Suprapubic skin (tissue), 4 donors: ENCODE data around the gene MR1. TPM values are rescaled to one million over a fixed set of nuclear protein-coding genes. Genes with fewer than 3 reads are reported as not detected.

ENCODE experiments used
- DNase-seq, 2 donors: peaks; one replicate each; pipeline ENCODE4 v3.0.0-alpha.2; 2019; ENCODE audit warnings: low spot score in 2 of 2
- H3K27ac ChIP-seq: fragments of 200-600 bp; sonication (generic); one replicate; pipeline ENCODE4 v1.5.1; 2019
- H3K27me3 ChIP-seq: fragments of 200-600 bp; sonication (generic); one replicate; pipeline ENCODE4 v1.5.1; 2019
- H3K36me3 ChIP-seq: fragments of 200-600 bp; sonication (generic); one replicate; pipeline ENCODE4 v1.5.1; 2019
- H3K4me1 ChIP-seq: fragments of 200-600 bp; sonication (generic); one replicate; pipeline ENCODE4 v1.5.1; 2019
- H3K4me3 ChIP-seq: fragments of 200-600 bp; sonication (generic); one replicate; pipeline ENCODE4 v1.5.1; 2019; ENCODE audit warnings: mild to moderate bottlenecking
- H3K9me3 ChIP-seq: fragments of 200-600 bp; sonication (generic); one replicate; pipeline ENCODE4 v1.5.1; 2019
- EP300 ChIP-seq: sonication (generic); formaldehyde crosslinking; IDR thresholded peaks from one replicate; pipeline ENCODE4 v1.6.1; 2017; ENCODE audit warnings: antibody characterized with exemption
- POLR2A ChIP-seq, 2 donors: fragments of 450-650 bp; IDR thresholded peaks; one replicate each; pipeline ENCODE4 v1.6.1; 2017; ENCODE audit warnings: antibody characterized with exemption in 2 of 2, mild to moderate bottlenecking in 2 of 2, moderate library complexity in 2 of 2
- POLR2AphosphoS5 ChIP-seq, 3 donors: sonication (generic); formaldehyde crosslinking; IDR thresholded peaks; one replicate each; pipeline ENCODE4 v1.6.1; 2017; ENCODE audit warnings: antibody characterized with exemption in 3 of 3
- WGBS: methylation state at CpG from one replicate; pipeline ENCODE4 v1.1.5; 2018; 5-methylcytosine and 5-hydroxymethylcytosine counted together
- total RNA-seq, 4 donors: library from RNA; depleted of rRNA; stranded (reverse); fragments of >200 nt; gene quantifications; one replicate each; pipeline ENCODE4 v1.1.0, GENCODE V29; 2016
- TF ChIP-seq, protein P1 (sequence below), 2 donors: fragments of 200-600 bp in 1 of 2; fragments of 450-650 bp in 1 of 2; sonication (generic) in 1 of 2; IDR thresholded peaks; one replicate each; pipeline ENCODE4 v1.5.1; 2016 to 2019; ENCODE audit warnings: antibody characterized with exemption in 2 of 2, mild to moderate bottlenecking in 1 of 2, moderate library complexity in 1 of 2

The MR1 gene
- total RNA-seq, 4 donors from 2014 or later = 10.5 to 29.5 (median 14.5) TPM

DNA sequence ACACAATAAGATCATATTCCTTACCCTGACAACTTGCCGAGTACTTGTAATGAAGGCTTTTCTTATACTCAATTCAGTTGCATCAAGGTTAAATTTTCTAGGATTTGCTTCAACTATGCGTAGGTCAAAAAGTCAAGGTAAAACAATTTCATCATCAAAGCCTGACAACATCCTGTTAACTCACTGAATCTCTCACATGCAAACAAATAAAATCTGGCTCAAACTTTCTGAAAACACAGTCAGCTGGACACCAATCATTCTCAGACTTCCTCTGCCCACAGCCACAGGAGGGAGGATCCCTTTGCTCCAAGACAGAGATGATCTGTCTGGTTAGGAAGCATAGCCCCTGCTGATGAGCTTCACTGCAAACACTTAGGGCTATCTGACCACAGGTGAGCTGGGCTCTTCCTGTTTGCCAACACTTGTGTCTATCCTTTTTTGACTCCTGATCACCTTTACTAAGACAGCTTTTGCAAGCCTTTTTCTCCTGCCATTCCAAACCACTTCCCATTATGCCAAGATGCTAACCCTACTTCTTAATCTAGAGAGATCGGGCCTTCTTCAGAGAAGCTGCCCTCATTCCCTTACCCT, 31.1 kb upstream of the MR1 start:
- WGBS = over 99% methylated on average over 3 of the region's 3 CpGs
- TF ChIP-seq POLR2A (IDR thresholded peaks at IDR 0.05) (no peak), EP300 (no peak), POLR2AphosphoS5 (IDR thresholded peaks at IDR 0.05) (no peak)
- TF ChIP-seq, protein P1, sequence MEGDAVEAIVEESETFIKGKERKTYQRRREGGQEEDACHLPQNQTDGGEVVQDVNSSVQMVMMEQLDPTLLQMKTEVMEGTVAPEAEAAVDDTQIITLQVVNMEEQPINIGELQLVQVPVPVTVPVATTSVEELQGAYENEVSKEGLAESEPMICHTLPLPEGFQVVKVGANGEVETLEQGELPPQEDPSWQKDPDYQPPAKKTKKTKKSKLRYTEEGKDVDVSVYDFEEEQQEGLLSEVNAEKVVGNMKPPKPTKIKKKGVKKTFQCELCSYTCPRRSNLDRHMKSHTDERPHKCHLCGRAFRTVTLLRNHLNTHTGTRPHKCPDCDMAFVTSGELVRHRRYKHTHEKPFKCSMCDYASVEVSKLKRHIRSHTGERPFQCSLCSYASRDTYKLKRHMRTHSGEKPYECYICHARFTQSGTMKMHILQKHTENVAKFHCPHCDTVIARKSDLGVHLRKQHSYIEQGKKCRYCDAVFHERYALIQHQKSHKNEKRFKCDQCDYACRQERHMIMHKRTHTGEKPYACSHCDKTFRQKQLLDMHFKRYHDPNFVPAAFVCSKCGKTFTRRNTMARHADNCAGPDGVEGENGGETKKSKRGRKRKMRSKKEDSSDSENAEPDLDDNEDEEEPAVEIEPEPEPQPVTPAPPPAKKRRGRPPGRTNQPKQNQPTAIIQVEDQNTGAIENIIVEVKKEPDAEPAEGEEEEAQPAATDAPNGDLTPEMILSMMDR (IDR thresholded peaks at IDR 0.05) = no peak
- no peak overlapping the region for H3K4me3 ChIP-seq
- no peaks in the 10 kb centered on the region for H3K4me1 ChIP-seq
- H3K27me3 ChIP-seq = no peaks in the 10 kb centered on the region
- peaks cover 18% of the 10 kb centered on the region for H3K36me3 ChIP-seq
- DNase-seq = no peak
- no peaks in the 10 kb centered on the region for H3K9me3 ChIP-seq
- no peak overlapping the region for H3K27ac ChIP-seq

DNA sequence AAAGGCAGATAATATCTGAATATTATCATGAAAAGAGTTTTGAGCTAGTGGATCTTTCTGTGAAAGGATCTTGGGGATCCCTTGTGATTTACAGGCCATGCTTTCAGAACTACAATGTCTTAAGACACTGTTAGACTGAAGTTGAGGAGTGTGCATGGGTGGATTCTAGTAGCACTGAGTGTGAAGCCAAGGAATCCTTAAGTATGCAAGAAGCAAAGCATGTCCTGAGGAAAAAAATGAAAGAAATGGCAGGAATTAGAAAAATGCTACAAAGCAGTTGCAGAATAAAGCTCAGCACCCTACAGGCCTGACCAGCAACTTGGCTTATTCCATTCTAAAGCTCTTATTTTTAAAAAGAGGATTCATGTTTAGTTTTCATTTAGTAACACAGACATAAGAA, 23.0 kb upstream of the MR1 start:
- H3K36me3 ChIP-seq = no peaks in the 10 kb centered on the region
- DNase-seq = no peak
- no peak overlapping the region for H3K4me3 ChIP-seq
- TF ChIP-seq POLR2A (IDR thresholded peaks at IDR 0.05) (no peak), POLR2AphosphoS5 (IDR thresholded peaks at IDR 0.05) (no peak), EP300 (no peak)
- no peaks in the 10 kb centered on the region for H3K27me3 ChIP-seq
- peak overlapping the region; percentile 18 for H3K27ac ChIP-seq
- H3K4me1 ChIP-seq = peaks cover 36% of the 10 kb centered on the region
- no peaks in the 10 kb centered on the region for H3K9me3 ChIP-seq

DNA sequence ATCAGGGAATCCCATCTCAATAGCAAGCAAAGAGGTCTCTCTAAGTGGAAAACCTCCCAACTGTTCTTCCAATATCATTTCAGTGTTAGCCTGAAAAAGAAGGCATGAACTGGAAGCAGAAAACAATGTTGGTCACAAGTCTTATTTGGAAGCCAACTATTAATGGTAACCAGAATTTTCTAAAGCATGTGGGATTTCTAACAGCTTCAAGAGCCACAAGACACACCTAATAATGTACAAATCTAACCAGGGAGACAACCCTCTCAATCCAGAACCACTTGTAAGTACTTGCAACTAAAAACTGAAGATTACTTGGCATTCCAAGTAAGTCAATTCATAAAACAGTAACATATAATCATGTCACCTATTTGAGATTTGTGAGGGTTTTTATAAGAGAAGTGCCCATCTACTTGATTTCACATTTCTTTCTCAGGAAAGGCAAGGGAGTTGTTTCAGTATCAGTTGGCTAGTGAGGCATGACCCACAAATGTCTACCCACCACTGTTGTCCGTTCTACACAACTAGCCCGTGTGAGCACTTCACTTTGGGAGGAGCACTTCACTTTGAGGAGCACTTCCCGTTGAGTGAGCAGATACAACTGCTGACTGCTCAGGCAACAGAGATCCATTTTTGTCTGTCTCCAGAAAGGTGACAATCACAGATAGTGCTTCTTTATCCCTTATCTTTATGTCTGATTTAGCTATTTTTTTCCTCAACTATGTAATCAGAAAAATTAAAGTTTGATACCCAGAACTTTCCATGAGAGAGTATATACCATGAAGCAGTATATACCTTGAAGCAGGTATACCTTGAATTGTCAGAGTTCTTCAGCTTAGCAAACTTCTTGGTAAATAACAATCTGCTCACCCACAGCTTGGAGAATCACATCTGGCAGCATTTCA, 22.2 kb upstream of the MR1 start:
- no peaks in the 10 kb centered on the region for H3K9me3 ChIP-seq
- no peak for DNase-seq
- WGBS = 73% methylated on average over 3 of the region's 3 CpGs
- H3K27ac ChIP-seq = peak overlapping the region; percentile 18
- peaks cover 42% of the 10 kb centered on the region for H3K4me1 ChIP-seq
- H3K27me3 ChIP-seq = no peaks in the 10 kb centered on the region
- H3K4me3 ChIP-seq = no peak overlapping the region
- TF ChIP-seq POLR2AphosphoS5 (IDR thresholded peaks at IDR 0.05) (no peak), EP300 (no peak)
- TF ChIP-seq, protein P1 (IDR thresholded peaks at IDR 0.05) = no peak
- no peaks in the 10 kb centered on the region for H3K36me3 ChIP-seq

DNA sequence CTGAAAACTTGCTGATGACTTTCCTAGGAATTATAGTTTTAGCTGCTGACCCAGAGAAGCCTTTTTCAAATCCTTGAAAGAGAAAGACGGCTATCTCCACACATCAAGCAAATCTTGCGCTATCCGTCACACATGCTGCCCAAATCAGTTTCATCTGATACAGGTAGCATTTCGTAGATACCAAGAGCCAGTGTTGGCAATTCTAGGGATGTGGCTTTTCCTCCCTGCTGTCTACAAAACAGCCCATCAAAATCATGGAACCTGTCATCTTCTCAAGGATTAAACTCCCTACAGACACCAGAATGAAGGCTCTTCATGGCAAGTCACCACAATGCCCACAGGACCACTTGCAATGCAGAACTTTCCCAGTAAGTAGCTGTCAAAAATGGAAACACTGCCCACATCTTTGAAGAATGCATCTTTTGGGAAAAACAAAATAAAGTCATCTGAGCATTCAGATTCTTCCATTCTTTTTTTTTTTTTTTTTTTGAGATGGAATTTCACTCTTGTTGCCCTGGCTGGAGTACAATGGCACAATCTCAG, 21.5 kb upstream of the MR1 start:
- no peaks in the 10 kb centered on the region for H3K9me3 ChIP-seq
- no peaks in the 10 kb centered on the region for H3K36me3 ChIP-seq
- H3K27me3 ChIP-seq = no peaks in the 10 kb centered on the region
- TF ChIP-seq POLR2A (IDR thresholded peaks at IDR 0.05) = no peak
- TF ChIP-seq POLR2AphosphoS5 (IDR thresholded peaks at IDR 0.05) = no peak
- TF ChIP-seq, protein P1 (IDR thresholded peaks at IDR 0.05) = no peak
- TF ChIP-seq EP300 = no peak
- peaks cover 42% of the 10 kb centered on the region for H3K4me1 ChIP-seq
- 93% methylated on average over 4 of the region's 4 CpGs for WGBS
- no peak overlapping the region for H3K27ac ChIP-seq
- no peak for DNase-seq
- H3K4me3 ChIP-seq = no peak overlapping the region

DNA sequence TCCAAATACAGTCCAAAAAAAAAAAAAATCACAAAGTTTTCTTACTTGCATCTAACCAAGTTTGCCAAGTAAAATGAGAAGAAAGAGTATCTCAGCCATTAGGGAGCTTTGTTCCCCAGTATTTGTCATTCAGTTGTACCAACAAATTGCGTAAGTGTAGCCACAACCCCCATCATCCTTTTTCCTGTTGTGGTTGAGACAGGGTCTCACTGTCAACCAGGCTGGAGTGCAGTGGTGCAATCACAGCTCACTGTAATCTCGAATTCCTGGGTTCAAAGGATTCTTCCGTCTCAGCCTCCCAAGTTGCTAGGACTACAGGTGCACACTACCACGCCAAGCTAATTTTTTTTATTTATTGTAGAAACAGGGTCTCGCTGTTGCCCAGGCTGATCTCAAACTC, 20.6 kb upstream of the MR1 start:
- TF ChIP-seq, protein P1 (IDR thresholded peaks at IDR 0.05) = no peak
- no peak for TF ChIP-seq EP300
- no peak for TF ChIP-seq POLR2A (IDR thresholded peaks at IDR 0.05)
- no peak for TF ChIP-seq POLR2AphosphoS5 (IDR thresholded peaks at IDR 0.05)
- no peaks in the 10 kb centered on the region for H3K36me3 ChIP-seq
- WGBS = 89% methylated on average over 5 of the region's 5 CpGs
- no peak overlapping the region for H3K27ac ChIP-seq
- H3K4me3 ChIP-seq = no peak overlapping the region
- H3K4me1 ChIP-seq = peaks cover 42% of the 10 kb centered on the region
- no peaks in the 10 kb centered on the region for H3K9me3 ChIP-seq
- no peaks in the 10 kb centered on the region for H3K27me3 ChIP-seq
- no peak for DNase-seq
